ENCODE measurements around the gene LARGE2.

DNA sequence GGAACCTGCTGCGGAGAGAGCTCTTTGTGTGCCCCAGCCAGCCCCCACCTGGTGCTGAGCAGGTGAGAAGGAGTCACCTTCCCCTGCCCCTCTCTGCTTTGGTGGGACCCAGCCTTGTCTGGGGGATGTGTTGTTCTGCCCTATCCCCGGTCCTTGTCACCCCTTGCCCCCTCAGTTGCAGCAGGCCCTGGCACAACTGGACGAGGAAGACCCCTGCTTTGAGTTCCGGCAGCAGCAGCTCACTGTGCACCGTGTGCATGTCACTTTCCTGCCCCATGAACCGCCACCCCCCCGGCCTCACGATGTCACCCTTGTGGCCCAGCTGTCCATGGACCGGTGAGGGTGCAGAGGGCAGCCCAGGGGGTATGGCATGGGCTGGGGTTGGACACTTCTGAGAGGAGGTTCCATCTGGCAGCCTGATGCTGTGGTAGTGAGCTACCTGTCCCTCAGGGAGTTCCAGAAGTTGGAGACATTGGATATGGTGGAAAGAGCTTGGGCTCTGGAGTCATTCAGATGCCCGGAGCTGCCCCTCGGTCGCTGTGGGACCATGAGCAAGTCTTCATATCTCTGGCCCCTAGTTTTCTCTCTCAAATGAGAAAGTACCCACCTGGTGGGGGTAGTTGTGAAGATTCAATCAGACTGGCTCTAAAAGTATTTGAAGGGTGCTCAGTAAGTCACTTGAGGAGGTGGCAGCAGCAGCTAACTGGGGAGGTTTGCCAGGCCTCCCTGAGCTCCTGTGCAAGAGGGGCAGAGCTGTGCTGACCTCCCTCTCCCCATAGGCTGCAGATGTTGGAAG, 4.3 kb downstream of the LARGE2 start:
- TF ChIP-seq PATZ1 (CRISPR knock-in tag; IDR thresholded peaks at IDR 0.05; ENCODE audit: borderline replicate concordance) (no peak), ZNF8 (CRISPR knock-in tag; IDR thresholded peaks at IDR 0.05) (no peak), TSHZ2 (CRISPR knock-in tag; IDR thresholded peaks at IDR 0.05) (no peak), RARB (CRISPR knock-in tag; IDR thresholded peaks at IDR 0.05) (no peak), TCF4 (CRISPR knock-in tag; IDR thresholded peaks at IDR 0.05; ENCODE audit: borderline replicate concordance) (no peak), ZFP3 (CRISPR knock-in tag; IDR thresholded peaks at IDR 0.05) (no peak), GLIS3 (CRISPR knock-in tag; IDR thresholded peaks at IDR 0.05) (no peak), ZNF565 (CRISPR knock-in tag; conservative IDR thresholded peaks at IDR 0.05; ENCODE audit: low read depth) (no peak), ISL1 (CRISPR knock-in tag; IDR thresholded peaks at IDR 0.05) (no peak), ESRRG (CRISPR knock-in tag; IDR thresholded peaks at IDR 0.05) (no peak), ZNF70 (CRISPR knock-in tag; IDR thresholded peaks at IDR 0.05) (no peak), ZC3H10 (CRISPR knock-in tag; IDR thresholded peaks at IDR 0.05) (no peak)
- TF ChIP-seq, protein P1, sequence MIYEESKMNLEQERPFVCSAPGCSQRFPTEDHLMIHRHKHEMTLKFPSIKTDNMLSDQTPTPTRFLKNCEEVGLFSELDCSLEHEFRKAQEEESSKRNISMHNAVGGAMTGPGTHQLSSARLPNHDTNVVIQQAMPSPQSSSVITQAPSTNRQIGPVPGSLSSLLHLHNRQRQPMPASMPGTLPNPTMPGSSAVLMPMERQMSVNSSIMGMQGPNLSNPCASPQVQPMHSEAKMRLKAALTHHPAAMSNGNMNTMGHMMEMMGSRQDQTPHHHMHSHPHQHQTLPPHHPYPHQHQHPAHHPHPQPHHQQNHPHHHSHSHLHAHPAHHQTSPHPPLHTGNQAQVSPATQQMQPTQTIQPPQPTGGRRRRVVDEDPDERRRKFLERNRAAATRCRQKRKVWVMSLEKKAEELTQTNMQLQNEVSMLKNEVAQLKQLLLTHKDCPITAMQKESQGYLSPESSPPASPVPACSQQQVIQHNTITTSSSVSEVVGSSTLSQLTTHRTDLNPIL (CRISPR knock-in tag; IDR thresholded peaks at IDR 0.05; ENCODE audit: low read depth) = no peak

All from SK-N-SH treated with all-trans-retinoic acid at 6 μM for 48 hours (cell line).